ENCODE data around the gene NDUFB5.

The NDUFB5 gene

GRCh38 chr3:179604321-179605078 is at the start of gene NDUFB5, which contains the start of gene MRPL47:
TSS of gene NDUFB5 (plus strand) at chr3:179604794. CDS start at chr3:179604816, 22 bp downstream.
TSS of gene MRPL47 (minus strand) at chr3:179604638. CDS start at chr3:179604624, 14 bp downstream.
- DNase-seq: peak; percentile 92 to 99

GRCh38 chr3:179558742-179559364 is 45.7 kb upstream of the NDUFB5 start:
- DNase-seq: peak; percentile 38 to 73

- no peak for DNase-seq
These were observed 43.8 kb upstream of the NDUFB5 start for GRCh38 chr3:179560791-179561190.

- peak; percentile 99 for DNase-seq
These were observed 41.9 kb upstream of the NDUFB5 start, which contains the start of gene ACTL6A for GRCh38 chr3:179562591-179563270. TSS of gene ACTL6A (plus strand) at chr3:179562926. CDS start at chr3:179563093, 167 bp downstream.

GRCh38 chr3:179563271-179563783 is 41.3 kb upstream of the NDUFB5 start:
- peak in 1 of 2 donors; percentile 56 for DNase-seq

GRCh38 chr3:179565496-179565895 is 39.1 kb upstream of the NDUFB5 start:
- no peak for DNase-seq

- no peak for DNase-seq
These were observed 23.6 kb upstream of the NDUFB5 start for GRCh38 chr3:179580992-179581391.

- no peak for DNase-seq
These were observed 15.5 kb upstream of the NDUFB5 start for GRCh38 chr3:179589143-179589542.

- DNase-seq: no peak
These were observed 13.9 kb upstream of the NDUFB5 start for GRCh38 chr3:179590669-179591068.

- DNase-seq: no peak
These were observed 13.3 kb upstream of the NDUFB5 start for GRCh38 chr3:179591313-179591712.

GRCh38 chr3:179599531-179599930 is 5.1 kb upstream of the NDUFB5 start:
- no peak for DNase-seq

GRCh38 chr3:179603321-179603720 is 1.3 kb upstream of the NDUFB5 start:
- DNase-seq: no peak

- DNase-seq: no peak
These were observed 763 bp upstream of the NDUFB5 start for GRCh38 chr3:179603831-179604230.

GRCh38 chr3:179606534-179607085 is 2.0 kb downstream of the NDUFB5 start:
- DNase-seq: no peak

- no peak for DNase-seq
These were observed 4.5 kb downstream of the NDUFB5 start for GRCh38 chr3:179608931-179609720.

GRCh38 chr3:179610066-179610465 is 5.5 kb downstream of the NDUFB5 start:
- DNase-seq: no peak

- no peak for DNase-seq
These were observed 9.2 kb downstream of the NDUFB5 start for GRCh38 chr3:179613807-179614206.

GRCh38 chr3:179615458-179616173 is 11.0 kb downstream of the NDUFB5 start:
- no peak for DNase-seq

GRCh38 chr3:179622023-179622422 is 17.4 kb downstream of the NDUFB5 start:
- no peak for DNase-seq

- DNase-seq: no peak
These were observed 19.9 kb downstream of the NDUFB5 start for GRCh38 chr3:179624451-179624850.

GRCh38 chr3:179630753-179631451 is 26.3 kb downstream of the NDUFB5 start:
- no peak for DNase-seq
